Measurements from ENCODE around the gene ZNF431. TPM values are rescaled to one million over a fixed set of nuclear protein-coding genes. Genes with fewer than 3 reads are reported as not detected.

The ZNF431 gene
- total and polyA plus RNA-seq, 9 of the 15 experiments (the other 6 are each of a cell fraction or from before 2014, with no cell fraction given) = 3.3 to 24.8 (median 13.5) TPM

GRCh38 chr19:21141787-21142464 is at the start of gene ZNF431 (continued):
- TF ChIP-seq FOS (IDR thresholded peaks at IDR 0.05; ENCODE audit: extremely low read depth, insufficient read length) (peak; percentile 89), HDGF (IDR thresholded peaks at IDR 0.05) (no peak), E2F3 (CRISPR knock-in tag; IDR thresholded peaks at IDR 0.05) (peak; percentile 34; the same call in 1 of the 2 replicates), NKRF (IDR thresholded peaks at IDR 0.05; ENCODE audit: borderline replicate concordance) (peak; percentile 45; the same call in 1 of the 2 replicates), CHD2 (IDR thresholded peaks at IDR 0.05; ENCODE audit: low read depth, low read length) (peak; percentile 63; the same call in 1 of the 2 replicates), PHF21A (IDR thresholded peaks at IDR 0.05; ENCODE audit: borderline replicate concordance, low read depth) (no peak), PHF8 (IDR thresholded peaks at IDR 0.05; ENCODE audit: borderline replicate concordance, low read length) (peak; percentile 89), POLR3G (IDR thresholded peaks at IDR 0.05; ENCODE audit: extremely low read depth, insufficient read length, insufficient replicate concordance) (no peak), SUPT5H (IDR thresholded peaks at IDR 0.05) (peak; percentile 85), TBP (optimal IDR thresholded peaks at IDR 0.05; ENCODE audit: low read depth, low read length) (peak; percentile 68), POLR2A (conservative IDR thresholded peaks at IDR 0.05) (peak; percentile 92), PKNOX1 (IDR thresholded peaks at IDR 0.05) (peak; percentile 99), ZFX (CRISPR knock-in tag; IDR thresholded peaks at IDR 0.05) (peak; percentile 89), NRF1 (conservative IDR thresholded peaks at IDR 0.05 in 1 of 2, IDR thresholded peaks at IDR 0.05 in 1 of 2) (0 out of 4 replicates have a peak, but pooled peaks have one; percentile 34 to 60), NR2C1 (IDR thresholded peaks at IDR 0.05) (no peak), NR2C1 (tag; IDR thresholded peaks at IDR 0.05) (no peak), NONO (IDR thresholded peaks at IDR 0.05; ENCODE audit: low read depth in 2 of 2, low read length in 1 of 2) (peak in 1 of 2 experiments; percentile 14; a peak in 1 of 4 replicates), EP400 (IDR thresholded peaks at IDR 0.05) (peak; percentile 81), CXXC5 (CRISPR knock-in tag; IDR thresholded peaks at IDR 0.05) (peak; percentile 46; the same call in 1 of the 2 replicates), ZNF354B (CRISPR knock-in tag; IDR thresholded peaks at IDR 0.05) (no peak), YY1 (IDR thresholded peaks at IDR 0.05; ENCODE audit: borderline replicate concordance in 1 of 3, control insufficient read depth in 1 of 3, extremely low read depth in 1 of 3, insufficient read depth in 3 of 3, insufficient read length in 1 of 3, insufficient replicate concordance in 2 of 3, low read depth in 1 of 3, low read length in 2 of 3) (peak in 2 of 3 experiments; percentile 43 to 86), TAF9B (IDR thresholded peaks at IDR 0.05; ENCODE audit: partially characterized antibody) (peak; percentile 73)
